Measurements from ENCODE around the gene ZC3H8. TPM values are rescaled to one million over a fixed set of nuclear protein-coding genes. Genes with fewer than 3 reads are reported as not detected.
A peak's percentile ranks its signal among the peaks of the same experiment; 100 is the strongest.

The ZC3H8 gene
- total and polyA plus RNA-seq, 2 donors (not counting 3 experiments of a cell fraction or from before 2014, with no cell fraction given): 0.95 to 7.1 TPM

DNA sequence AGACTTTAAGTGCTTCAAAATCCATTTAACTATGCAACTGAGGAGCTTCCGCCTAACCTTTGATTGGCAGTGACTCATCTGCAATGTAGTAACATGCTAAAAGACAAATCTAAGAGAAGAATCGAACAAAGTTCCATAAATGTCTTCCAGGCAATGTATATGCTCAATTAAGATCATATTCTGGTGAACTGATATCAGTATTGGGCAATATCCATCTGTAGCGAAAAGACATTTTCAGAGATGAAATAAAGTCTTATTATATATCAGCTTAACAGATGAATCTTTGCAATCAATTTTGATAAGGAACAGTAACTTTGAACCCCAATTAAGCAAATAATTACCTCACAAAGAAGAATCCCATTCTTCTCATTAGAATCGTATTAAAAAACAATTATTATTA lies 11.6 kb downstream of the ZC3H8 start:
- H3K9me3 ChIP-seq (replicated peaks; ENCODE audit: control insufficient read depth, insufficient read depth, low read length): no peaks in the 10 kb centered on the region
- no peak for DNase-seq (ENCODE audit: low read depth, low spot score)
- no peaks in the 10 kb centered on the region for H4K20me1 ChIP-seq (replicated peaks; ENCODE audit: control insufficient read depth, extremely low read depth, insufficient read depth, low read length)
- CTCF ChIA-PET: interaction anchor here (1.0 to 1.4 kb wide), 2 partner anchors 27 to 121 kb away, joined by 3 read pairs; no protein-coding TSS in a partner anchor
- intact Hi-C loops (cut with micrococcal nuclease) (no loop called here), dilution Hi-C loops (cut with MboI; ENCODE audit: extremely low pct_ligation_motif_present, low sequenced_read_pairs) (no loop called here)
- H3K9me1 ChIP-seq (replicated peaks; ENCODE audit: control insufficient read depth, extremely low read depth, insufficient read depth, low read length): no peaks in the 10 kb centered on the region
- H3K27ac ChIP-seq (ENCODE audit: insufficient read depth, low read depth, low read length): no peak overlapping the region
- POLR2A ChIA-PET: no interaction called here
- no peak overlapping the region for H3K4me2 ChIP-seq (ENCODE audit: insufficient read depth, low read length)
- no peaks in the 10 kb centered on the region for H3K4me1 ChIP-seq (ENCODE audit: control insufficient read depth, extremely low read depth, insufficient read depth, low read length)
- FAIRE-seq: peak; percentile 55
- TF ChIP-seq FOS (IDR thresholded peaks at IDR 0.05; ENCODE audit: borderline replicate concordance, insufficient read depth, low read length): no peak
- no peak for TF ChIP-seq CTCF (IDR thresholded peaks at IDR 0.05; ENCODE audit: extremely low read depth in 1 of 2, insufficient read depth in 1 of 2, low read depth in 1 of 2, low read length in 2 of 2)
- TF ChIP-seq POLR2AphosphoS5 (IDR thresholded peaks at IDR 0.05; ENCODE audit: insufficient read depth, low read depth, low read length): no peak
- no peak for TF ChIP-seq JUN (IDR thresholded peaks at IDR 0.05; ENCODE audit: borderline replicate concordance, insufficient read depth, insufficient read length, low read depth)
- no peak for TF ChIP-seq GATA2 (IDR thresholded peaks at IDR 0.05; ENCODE audit: insufficient read depth, insufficient read length, low read depth, low read length)
- no peak for TF ChIP-seq MAX (IDR thresholded peaks at IDR 0.05; ENCODE audit: insufficient read depth, insufficient read length)
- TF ChIP-seq EZH2 (IDR thresholded peaks at IDR 0.05; ENCODE audit: borderline replicate concordance, low read depth, low read length, severe bottlenecking): no peak
- no peak for TF ChIP-seq MYC (IDR thresholded peaks at IDR 0.05; ENCODE audit: low read depth, low read length)
- TF ChIP-seq POLR2A (IDR thresholded peaks at IDR 0.05; ENCODE audit: low read depth, low read length): no peak
- H2AFZ ChIP-seq (ENCODE audit: low read depth, low read length): no peak overlapping the region
- no peaks in the 10 kb centered on the region for H3K79me2 ChIP-seq (ENCODE audit: control insufficient read depth, insufficient read depth, low read length)
- H3K36me3 ChIP-seq (ENCODE audit: control insufficient read depth in 2 of 2, extremely low read depth in 1 of 2, insufficient read depth in 2 of 2, low read length in 2 of 2): peaks cover 2 to 3% of the 10 kb centered on the region in 2 experiments
- no TSS peak for BruUV-seq (replicated peaks)
- no peak overlapping the region for H3K4me3 ChIP-seq (replicated peaks in 1 of 3; ENCODE audit: insufficient read depth in 1 of 3, low read depth in 1 of 3, low read length in 3 of 3)
- H3K9ac ChIP-seq (replicated peaks; ENCODE audit: extremely low read depth, insufficient read depth, low read length): no peak overlapping the region
- H3K27me3 ChIP-seq (ENCODE audit: control insufficient read depth in 2 of 2, insufficient read depth in 2 of 2, low read length in 2 of 2): no peaks in the 10 kb centered on the region
